Ascending aorta (tissue), 2 donors: Measurements from ENCODE around the gene SCN5A. TPM values are rescaled to one million over a fixed set of nuclear protein-coding genes. Genes with fewer than 3 reads are reported as not detected.

Experiments used
- DNase-seq, 2 donors: peaks; one replicate each; pipeline ENCODE4 v3.0.0-alpha.2; 2019; ENCODE audit warnings: low spot score in 2 of 2
- H3K27ac ChIP-seq, 2 donors: fragments of 200-600 bp; sonication (generic); one replicate each; pipeline ENCODE4 v1.5.1; 2016 to 2017; ENCODE audit warnings: mild to moderate bottlenecking in 1 of 2
- H3K27me3 ChIP-seq: fragments of 200-600 bp; sonication (generic); one replicate; pipeline ENCODE4 v1.5.1; 2017
- H3K36me3 ChIP-seq, 2 donors: fragments of 200-600 bp; sonication (generic); one replicate each; pipeline ENCODE4 v1.5.1; 2016
- H3K4me1 ChIP-seq, 2 donors: fragments of 200-600 bp; sonication (generic); one replicate each; pipeline ENCODE4 v1.5.1; 2016 to 2017; ENCODE audit warnings: mild to moderate bottlenecking in 1 of 2
- H3K4me3 ChIP-seq, 2 donors: fragments of 200-600 bp; sonication (generic); one replicate each; pipeline ENCODE4 v1.5.1; 2016 to 2017; ENCODE audit warnings: mild to moderate bottlenecking in 1 of 2
- H3K9me3 ChIP-seq, 2 donors: fragments of 200-600 bp; sonication (generic); one replicate each; pipeline ENCODE4 v1.5.1; 2016
- CTCF ChIP-seq, 3 experiments: fragments of 200-600 bp in 2 of 3; fragments of 450-650 bp in 1 of 3; sonication (generic) in 2 of 3; IDR thresholded peaks; one replicate each; pipeline ENCODE4 v1.5.1; 2016 to 2019; ENCODE audit warnings: antibody characterized with exemption in 3 of 3, mild to moderate bottlenecking in 1 of 3, moderate library complexity in 1 of 3
- intact Hi-C: fragments of 100-400 bp; cut with DNase I; formaldehyde crosslinking; loops from one replicate; pipeline ENCODE4 v1.15.1; 2023
- total RNA-seq: library from RNA; depleted of rRNA; stranded (reverse); fragments of >200 nt; gene quantifications from one replicate; pipeline ENCODE4 v1.1.0, GENCODE V29; 2016

The SCN5A gene
- total RNA-seq, 1 donor from 2014 or later = 2.7 TPM

GRCh38 chr3:38651153-38651789, 1.8 kb upstream of the SCN5A start:
- intact Hi-C loops = loop anchor here (5.0 kb wide), 1 partner anchor 191 kb away; no protein-coding TSS in a partner anchor
- H3K4me1 ChIP-seq = peaks cover 0 to 9% of the 10 kb centered on the region in 2 donors
- H3K27ac ChIP-seq = no peak overlapping the region
- DNase-seq = peak in 1 of 2 donors; percentile 65
- H3K27me3 ChIP-seq = no peaks in the 10 kb centered on the region
- H3K9me3 ChIP-seq = no peaks in the 10 kb centered on the region
- TF ChIP-seq CTCF (IDR thresholded peaks at IDR 0.05) = peak; percentile 54 to 93 (median 90)
- H3K36me3 ChIP-seq = no peaks in the 10 kb centered on the region
- no peak overlapping the region for H3K4me3 ChIP-seq

- TF ChIP-seq CTCF (IDR thresholded peaks at IDR 0.05) = no peak
- Histone ChIP-seq H3K27ac (no peak overlapping the region), H3K4me1 (peaks cover 0 to 9% of the 10 kb centered on the region in 2 donors), H3K27me3 (no peaks in the 10 kb centered on the region), H3K9me3 (no peaks in the 10 kb centered on the region), H3K4me3 (peak overlapping the region in 1 of 2 donors; percentile 85), H3K36me3 (no peaks in the 10 kb centered on the region)
- intact Hi-C loops = loop anchor here (5.0 kb wide), 1 partner anchor 192 kb away; no protein-coding TSS in a partner anchor
- DNase-seq = peak in 1 of 2 donors; percentile 40
These were observed 913 bp upstream of the SCN5A start for GRCh38 chr3:38650248-38650951.

- no peaks in the 10 kb centered on the region for H3K27me3 ChIP-seq
- TF ChIP-seq CTCF (IDR thresholded peaks at IDR 0.05) = no peak
- no peak overlapping the region for H3K27ac ChIP-seq
- H3K4me1 ChIP-seq = peaks cover 0 to 9% of the 10 kb centered on the region in 2 donors
- no peaks in the 10 kb centered on the region for H3K36me3 ChIP-seq
- H3K9me3 ChIP-seq = no peaks in the 10 kb centered on the region
- peak overlapping the region; percentile 71 to 85 for H3K4me3 ChIP-seq
- peak in 1 of 2 donors; percentile 49 for DNase-seq
- intact Hi-C loops = loop anchor here (2.0 kb wide), 1 partner anchor 126 kb away; no protein-coding TSS in a partner anchor
These were observed 608 bp downstream of the SCN5A start for GRCh38 chr3:38648659-38649499.

DNA sequence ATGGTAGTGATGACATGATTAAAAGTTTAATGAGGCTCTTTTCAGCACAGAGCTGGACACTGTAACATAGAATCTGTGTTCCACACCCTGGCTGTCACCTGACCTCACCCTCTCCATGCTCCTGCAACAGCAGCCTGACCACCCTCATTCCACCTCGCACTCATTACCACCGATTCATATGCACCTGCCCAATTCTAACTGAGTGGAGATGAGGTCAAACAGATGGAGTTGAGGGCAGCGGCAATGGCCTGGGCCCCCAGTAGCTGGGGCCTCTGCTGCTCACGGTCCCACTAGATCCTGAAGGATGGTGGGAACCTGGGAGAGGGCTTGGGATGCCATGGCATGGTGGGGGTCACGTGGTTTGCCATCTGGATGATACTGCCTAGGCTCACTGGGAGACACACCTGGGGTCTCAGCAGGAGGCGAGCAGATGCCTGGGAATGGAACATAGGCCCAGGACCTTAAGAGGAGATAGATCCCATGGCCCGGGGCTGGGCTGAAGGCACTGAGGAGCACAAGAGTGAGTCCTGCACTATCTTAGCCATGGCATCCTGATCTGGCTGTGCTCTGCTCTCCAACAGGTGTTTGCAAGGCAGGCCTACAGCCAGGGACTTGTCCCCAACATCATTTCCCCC, 1.3 kb downstream of the SCN5A start:
- no peaks in the 10 kb centered on the region for H3K36me3 ChIP-seq
- peak in 1 of 2 donors; percentile 56 for DNase-seq
- H3K27ac ChIP-seq = no peak overlapping the region
- intact Hi-C loops = loop anchor here (2.0 kb wide), 1 partner anchor 125 kb away; no protein-coding TSS in a partner anchor
- no peaks in the 10 kb centered on the region for H3K9me3 ChIP-seq
- no peaks in the 10 kb centered on the region for H3K27me3 ChIP-seq
- TF ChIP-seq CTCF (IDR thresholded peaks at IDR 0.05) = no peak
- H3K4me3 ChIP-seq = peak overlapping the region in 1 of 2 donors; percentile 85
- H3K4me1 ChIP-seq = peaks cover 0 to 9% of the 10 kb centered on the region in 2 donors
